G401.6 (cell line): Measurements from ENCODE around the gene NFE2L1.

Source experiments
- FAIRE-seq: peaks from 2 replicates; lab custom pipeline; 2012; peaks lifted over from hg19 to GRCh38; lab: Jason Lieb, UNC

The NFE2L1 gene

DNA sequence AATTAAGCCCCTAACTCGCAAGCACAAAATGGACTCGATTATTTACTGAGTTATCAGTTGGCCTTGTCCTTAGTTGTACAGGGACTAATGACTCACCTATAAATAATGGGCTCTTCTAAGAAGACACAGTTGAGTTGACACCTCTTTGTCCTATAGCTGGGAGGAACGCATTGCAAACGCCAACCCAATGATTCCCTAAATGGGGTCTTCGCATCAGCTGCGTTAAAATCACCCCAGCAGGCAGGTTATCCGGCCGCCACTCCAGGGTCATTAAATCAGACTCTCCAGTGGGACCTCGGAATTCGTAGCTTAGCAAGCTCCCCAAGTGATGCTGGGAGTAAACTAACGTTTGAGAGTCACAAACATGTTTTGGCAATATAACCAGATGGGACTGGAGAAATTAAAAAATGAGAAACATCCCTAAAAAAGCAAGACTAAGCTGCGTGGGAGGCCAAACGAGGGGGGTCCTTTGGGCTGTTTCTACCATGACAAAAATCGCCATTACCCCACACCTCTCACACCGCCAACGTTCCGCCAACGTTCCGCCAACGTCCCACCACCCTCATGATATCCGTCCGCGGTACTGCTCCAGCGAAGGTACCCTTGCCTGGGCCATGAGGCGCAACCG, 932 bp upstream of the NFE2L1 start:
- FAIRE-seq, result no peak

DNA sequence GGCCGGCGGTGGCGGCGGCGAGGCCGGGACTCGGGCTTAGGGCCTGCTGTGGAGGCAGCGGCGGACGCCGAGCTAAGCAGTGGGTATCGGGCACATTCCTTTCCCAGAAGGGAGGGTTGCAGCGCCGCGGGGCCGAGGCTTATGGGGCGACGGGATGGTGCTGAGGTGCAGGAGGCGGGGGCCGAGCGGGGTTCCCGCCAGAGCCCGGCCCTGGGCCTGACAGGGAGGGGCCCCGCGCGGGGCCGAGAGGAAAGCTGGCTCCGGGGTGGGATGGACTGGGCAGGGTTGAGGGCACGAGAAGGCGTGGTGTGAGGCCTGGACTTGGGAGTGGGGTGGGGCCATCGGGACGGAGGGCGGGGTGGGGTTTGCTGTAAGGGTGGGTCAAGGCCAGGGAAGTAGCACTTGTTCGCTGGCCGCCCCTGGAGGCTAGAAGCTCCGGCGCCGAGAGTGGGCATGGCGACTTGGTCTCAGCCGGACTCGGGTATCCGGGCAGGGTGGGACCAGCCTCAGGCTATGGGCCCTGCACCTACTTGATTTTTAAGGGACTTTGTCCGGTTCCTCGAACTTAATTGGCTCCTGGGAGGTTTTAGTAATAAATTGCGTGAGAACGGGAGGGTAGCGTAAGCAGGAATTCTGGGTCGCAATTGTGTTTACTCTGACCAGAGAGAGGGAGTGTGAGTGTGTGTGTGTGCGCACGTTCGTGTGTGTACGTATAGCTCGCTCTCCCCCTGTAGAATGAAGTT, 396 bp downstream of the NFE2L1 start:
- no peak for FAIRE-seq

DNA sequence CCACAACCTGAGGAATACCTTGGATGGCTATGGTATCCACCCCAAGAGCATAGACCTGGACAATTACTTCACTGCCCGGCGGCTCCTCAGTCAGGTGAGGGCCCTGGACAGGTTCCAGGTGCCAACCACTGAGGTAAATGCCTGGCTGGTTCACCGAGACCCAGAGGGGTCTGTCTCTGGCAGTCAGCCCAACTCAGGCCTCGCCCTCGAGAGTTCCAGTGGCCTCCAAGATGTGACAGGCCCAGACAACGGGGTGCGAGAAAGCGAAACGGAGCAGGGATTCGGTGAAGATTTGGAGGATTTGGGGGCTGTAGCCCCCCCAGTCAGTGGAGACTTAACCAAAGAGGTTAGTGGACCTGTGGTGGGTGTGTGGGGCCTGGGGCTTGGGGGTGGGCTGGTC, 3.1 kb downstream of the NFE2L1 start:
- no peak for FAIRE-seq

DNA sequence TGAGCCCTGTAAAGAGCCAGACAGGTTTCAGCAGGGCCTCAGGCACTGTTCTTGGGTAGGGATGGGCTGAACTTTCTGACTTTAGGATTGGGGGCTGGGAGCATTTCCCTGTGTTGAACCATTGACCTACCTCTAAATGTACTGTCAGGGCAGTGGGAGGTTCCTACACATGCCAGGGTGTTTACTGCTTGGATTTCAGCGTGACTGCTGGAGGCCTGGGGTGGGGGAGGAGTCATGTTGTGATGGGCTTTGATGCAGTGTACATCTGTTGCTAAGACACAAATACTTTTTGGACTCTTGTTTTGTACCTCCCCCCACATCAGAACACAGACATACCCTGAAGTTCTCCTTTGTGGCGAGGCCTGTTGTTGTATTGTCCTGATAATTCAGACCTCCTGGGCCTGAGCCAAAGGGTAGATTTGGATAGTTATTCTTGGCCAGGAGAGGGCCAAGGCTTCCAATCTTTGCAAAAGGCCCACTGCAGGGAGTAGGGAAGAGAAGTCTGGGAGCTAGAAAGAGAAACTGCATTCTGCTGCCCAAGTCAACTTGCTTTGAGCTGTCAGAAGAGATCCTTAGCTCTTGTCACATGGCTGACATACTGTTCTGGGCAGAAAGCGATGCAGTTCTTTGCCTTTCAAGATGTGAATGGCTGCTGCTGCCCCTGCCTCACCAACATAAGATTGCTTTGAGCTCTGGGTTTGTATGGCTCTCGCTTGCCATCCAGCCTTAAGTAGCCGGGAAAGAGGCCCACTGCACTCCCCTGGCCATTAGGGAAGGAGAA, 3.7 kb downstream of the NFE2L1 start:
- FAIRE-seq, result peak; percentile 15

DNA sequence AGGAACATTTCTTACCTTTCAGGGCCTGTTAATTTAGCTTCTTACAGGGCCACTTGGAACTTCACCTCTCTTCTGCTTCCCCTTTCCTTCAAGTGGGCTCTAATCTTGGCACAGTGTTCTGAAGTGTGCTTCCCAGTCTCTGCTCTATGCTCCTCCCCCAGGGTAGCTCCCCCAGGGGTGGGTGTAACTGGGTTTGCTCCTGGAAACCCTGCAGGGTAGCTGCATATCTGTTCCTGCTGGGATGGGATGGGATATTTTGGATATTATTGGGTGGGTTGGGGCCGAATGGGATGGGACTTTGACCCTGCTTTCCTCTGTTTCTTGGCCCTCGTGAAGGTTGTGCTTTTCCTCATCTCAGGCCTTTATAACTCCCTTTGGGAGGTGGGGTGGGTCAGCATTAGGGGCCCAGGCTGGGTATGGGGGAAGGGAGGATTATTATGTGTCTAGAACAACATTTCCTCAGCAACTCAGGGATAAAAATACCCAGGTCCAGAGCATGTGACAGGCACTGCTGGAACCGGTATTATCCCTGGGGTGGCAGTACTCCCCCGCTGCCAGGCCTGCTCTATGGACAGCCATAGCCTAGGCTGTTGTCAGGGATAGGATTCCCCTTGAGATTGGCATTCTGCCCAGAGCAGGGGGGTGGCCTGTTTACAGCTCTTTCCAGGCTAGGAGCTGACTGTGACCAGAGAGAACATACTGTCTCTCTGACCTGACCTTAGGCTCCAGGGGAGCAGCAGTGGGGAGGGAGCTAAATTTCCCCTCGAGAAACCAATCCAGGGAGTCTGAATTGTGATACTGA, 5.0 kb downstream of the NFE2L1 start:
- no peak for FAIRE-seq

DNA sequence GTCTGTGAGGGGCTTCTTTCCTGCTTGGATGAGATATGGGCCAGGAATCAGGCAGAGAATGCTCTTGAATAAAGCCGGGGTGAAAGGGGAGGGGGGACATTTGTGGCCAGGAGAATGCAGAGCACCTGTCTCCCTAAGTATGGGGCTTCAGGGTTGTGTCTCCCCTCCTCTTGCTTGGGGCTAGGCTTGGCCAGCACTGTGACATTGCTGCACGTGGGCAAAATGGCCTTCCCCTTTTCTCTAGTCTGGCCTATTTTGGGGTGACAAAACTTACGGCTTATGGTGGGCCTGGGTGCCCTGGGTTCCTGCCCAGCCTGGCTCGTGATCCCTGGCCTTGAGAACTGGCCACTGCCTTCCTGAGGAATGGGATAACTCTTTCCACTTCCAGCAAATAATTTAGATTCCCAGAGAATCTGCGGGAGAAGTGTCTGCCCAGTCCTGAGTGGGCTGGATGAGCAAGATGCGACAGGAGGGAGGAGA, 5.6 kb downstream of the NFE2L1 start:
- no peak for FAIRE-seq

DNA sequence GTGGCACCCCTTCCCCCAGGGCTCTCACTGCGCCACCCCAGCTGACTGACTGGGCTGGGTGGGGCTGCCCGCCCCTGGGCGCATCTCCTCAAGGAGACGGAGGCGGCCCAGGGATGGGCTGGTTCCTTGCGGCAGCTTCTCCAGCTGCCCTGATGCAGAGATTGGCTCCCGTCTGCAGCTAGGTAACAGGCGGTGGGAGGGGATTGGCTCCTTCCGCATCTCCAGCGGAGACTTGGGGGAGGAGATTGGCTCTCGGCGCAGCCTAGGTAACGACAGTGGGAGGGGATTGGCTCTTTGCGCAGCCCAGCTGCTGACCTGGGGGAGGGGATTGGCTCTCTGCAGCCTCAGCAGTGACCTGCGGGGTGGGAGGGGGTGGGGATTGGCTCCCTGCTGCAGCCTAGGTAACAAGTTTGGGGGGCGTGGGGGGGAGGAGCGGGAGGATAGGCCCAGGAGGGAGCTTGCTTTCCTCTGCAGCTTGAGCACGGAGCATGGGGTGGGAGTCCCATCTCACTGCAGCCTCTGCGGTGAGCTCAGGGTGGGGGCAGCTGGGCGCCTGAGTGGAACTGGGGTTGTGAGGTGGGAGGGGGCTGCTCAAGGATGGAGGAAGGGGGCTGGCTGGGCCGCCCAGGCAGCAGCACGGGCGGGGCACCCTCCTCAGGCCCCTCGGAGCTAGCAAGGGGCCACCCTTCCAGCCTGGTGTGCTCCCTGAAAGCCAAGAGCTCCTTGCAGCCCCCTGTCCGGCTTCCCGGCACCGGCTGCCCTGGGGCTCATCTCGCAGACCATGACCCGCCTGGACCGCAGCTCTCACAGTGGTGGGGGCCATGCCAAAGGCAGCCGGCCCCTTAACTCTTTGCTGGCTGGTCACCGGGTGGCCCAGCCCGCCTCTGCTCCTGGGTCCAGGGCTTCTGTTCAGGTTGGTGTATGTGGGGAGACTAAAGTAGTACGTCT, 6.4 kb downstream of the NFE2L1 start:
- peak; percentile 95 for FAIRE-seq

DNA sequence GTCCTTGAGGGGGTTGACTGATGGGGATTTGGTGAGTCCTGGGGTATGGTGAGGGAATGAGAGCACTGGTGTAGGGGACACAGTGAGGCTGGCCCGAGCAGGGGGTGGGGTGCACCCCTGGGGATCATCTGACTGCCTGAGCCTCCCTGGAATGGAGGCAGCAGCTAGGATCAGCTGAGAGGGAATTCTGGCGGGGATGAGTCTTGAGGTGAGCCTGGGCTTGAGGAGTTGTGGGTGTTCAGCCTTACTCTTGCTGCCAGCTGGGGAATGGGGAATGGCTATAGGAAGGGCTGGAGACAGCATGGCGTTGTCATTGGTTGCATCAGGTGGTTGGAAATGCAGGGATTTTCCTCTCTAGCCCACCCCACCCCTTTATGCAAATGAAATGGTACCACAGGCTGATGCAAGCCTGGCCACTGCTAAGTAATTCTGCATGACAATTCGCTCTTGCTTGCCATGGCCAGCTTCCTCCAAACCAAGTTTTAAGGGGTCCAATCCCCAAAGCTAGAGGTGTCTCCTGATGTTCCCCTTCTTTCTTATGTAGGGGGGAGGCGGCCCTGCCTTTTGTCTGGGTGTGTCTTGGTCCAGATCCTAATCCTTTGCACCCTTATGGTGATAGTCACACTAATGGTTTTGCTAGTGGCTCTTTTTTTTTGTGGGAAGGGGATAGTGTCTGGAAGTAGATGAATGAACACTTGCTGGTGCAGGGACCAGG, 7.5 kb downstream of the NFE2L1 start:
- FAIRE-seq, result peak; percentile 40

DNA sequence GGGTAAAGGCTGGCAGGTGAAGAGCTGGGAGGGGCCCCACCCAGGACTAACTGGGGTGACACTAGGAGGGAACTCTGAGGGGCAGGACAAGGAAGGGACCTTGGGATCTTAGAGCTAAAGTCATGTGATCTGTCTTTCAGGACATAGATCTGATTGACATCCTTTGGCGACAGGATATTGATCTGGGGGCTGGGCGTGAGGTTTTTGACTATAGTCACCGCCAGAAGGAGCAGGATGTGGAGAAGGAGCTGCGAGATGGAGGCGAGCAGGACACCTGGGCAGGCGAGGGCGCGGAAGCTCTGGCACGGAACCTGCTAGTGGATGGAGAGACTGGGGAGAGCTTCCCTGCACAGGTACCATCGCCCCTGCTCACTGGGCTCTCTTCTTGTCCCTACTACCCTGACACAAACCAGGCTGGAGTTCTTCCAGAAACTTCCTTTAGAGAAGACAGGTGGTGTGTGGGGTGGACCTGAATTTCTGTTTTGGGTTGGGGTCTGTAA, 8.1 kb downstream of the NFE2L1 start:
- FAIRE-seq, result no peak

DNA sequence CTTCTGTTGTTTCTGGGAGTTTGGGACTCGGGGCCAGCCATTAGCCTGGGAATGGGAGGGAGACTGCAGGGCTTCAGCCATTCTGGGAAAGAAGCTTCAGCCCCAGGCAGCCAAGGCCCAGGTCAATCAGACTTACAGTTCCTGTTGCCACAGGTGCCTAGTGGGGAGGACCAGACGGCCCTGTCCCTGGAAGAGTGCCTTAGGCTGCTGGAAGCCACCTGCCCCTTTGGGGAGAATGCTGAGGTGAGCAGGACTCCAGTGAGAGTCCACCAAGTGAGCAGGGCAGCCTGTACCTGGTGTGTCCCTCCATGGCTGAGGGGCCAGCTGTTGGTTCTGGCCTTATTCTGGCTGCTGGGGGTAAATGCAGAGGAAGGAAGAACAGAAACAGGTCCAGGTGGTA, 8.7 kb downstream of the NFE2L1 start:
- no peak for FAIRE-seq

DNA sequence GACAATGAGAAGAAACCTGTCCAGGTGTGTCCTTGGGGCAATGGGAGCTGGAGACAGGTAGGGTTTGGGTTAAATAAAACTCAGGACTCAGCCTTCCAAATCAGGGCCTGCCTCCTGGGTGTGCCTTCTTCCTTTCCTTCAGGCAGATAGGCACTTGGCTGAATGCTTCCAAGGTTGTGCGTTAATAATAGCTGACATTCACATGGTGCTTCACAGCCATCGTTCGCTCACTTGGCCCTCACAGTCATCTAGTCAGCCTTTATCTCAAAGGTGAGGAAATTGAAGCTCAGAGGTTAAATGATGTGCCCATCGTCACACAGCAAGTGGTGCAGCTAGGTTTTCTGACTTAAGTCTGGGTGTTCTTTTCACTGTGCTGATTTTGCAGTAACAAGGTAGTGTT, 9.5 kb downstream of the NFE2L1 start:
- FAIRE-seq, result no peak

DNA sequence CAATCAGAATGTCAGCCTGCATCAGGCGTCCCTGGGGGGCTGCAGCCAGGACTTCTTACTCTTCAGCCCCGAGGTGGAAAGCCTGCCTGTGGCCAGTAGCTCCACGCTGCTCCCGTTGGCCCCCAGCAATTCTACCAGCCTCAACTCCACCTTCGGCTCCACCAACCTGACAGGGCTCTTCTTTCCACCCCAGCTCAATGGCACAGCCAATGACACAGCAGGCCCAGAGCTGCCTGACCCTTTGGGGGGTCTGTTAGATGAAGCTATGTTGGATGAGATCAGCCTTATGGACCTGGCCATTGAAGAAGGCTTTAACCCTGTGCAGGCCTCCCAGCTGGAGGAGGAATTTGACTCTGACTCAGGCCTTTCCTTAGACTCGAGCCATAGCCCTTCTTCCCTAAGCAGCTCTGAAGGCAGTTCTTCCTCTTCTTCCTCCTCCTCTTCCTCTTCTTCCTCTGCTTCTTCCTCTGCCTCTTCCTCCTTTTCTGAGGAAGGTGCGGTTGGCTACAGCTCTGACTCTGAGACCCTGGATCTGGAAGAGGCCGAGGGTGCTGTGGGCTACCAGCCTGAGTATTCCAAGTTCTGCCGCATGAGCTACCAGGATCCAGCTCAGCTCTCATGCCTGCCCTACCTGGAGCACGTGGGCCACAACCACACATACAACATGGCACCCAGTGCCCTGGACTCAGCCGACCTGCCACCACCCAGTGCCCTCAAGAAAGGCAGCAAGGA, 10.4 kb downstream of the NFE2L1 start:
- FAIRE-seq, result no peak

DNA sequence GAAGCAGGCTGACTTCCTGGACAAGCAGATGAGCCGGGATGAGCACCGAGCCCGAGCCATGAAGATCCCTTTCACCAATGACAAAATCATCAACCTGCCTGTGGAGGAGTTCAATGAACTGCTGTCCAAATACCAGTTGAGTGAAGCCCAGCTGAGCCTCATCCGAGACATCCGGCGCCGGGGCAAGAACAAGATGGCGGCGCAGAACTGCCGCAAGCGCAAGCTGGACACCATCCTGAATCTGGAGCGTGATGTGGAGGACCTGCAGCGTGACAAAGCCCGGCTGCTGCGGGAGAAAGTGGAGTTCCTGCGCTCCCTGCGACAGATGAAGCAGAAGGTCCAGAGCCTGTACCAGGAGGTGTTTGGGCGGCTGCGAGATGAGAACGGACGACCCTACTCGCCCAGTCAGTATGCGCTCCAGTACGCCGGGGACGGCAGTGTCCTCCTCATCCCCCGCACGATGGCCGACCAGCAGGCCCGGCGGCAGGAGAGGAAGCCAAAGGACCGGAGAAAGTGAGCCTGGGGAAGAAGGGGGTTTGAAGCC, 11.0 kb downstream of the NFE2L1 start:
- no peak for FAIRE-seq

DNA sequence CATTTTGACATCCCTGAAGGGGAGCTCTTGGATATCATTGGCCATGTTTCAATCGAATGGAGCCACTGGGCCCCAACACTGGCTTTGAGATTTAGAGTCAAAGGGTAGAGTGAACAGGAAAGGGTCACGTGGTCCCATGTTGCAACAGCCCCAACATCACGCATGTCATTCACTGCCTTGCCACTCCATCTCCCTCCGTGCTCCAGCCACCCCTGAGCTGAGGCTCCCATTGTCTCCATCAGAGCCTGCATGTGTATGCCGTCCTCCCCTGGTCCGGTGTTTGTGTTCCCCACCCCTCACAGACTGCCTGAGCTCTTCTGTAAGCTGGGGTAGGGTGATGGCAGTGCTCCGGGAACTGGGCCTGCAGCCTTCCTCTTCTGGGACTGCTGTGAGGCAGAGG, 12.1 kb downstream of the NFE2L1 start:
- FAIRE-seq, result no peak

DNA sequence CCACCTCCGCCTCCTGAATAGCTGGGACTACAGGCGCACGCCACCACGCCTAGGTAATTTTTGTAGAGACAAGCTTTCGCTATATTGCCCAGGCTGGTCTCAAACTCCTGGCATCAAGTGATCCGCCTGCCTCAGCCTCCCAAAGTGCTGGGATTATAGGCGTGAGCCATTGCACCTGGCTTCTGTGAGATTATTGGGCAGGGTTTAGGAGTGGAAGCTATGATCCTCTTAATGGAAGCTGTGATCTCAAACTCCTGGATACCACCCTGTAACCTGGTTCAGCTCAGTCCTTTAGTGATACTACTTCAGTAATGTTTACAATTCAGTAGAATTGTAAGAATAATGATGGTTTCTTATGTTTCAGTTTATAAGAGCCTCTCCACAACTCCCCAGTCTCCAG, 14.1 kb downstream of the NFE2L1 start:
- no peak for FAIRE-seq

DNA sequence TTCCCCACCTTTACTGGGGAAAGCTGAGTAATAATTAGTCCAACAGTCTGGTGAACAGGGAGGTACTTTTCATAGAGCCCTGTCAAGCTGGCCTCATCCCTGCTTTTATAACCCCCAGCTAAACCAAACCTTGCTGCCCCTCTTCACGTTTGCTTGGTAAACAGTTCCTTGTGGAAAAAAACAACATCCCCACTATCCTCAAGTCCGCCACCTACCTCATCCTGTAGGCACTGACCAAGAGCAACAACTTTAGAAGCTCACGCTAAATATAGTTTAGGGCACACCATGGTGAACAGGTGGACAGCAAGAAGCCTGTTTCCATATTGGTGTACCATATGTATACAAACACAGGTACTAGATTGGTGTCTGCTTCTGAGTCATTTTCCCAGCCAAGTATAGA, 16.5 kb downstream of the NFE2L1 start:
- no peak for FAIRE-seq

DNA sequence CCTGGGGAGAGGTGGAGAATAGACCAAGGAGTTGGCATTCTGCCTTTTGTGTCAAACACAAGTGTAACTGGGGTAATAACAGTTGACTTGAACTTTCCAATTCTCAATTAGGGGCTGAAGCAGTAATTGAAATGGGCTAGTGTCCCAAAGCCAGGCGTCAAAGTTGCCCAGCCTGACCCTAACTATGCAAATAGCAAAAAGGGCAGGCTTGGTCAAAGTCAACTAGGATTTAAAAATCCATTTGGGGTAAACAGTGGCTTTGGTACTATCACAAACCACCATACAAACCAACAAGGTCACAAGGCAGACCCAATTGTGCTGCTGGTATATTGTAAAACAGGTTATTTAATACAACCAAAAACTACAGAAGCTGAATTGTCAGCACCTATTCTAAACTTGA, 18.0 kb downstream of the NFE2L1 start:
- FAIRE-seq, result no peak

DNA sequence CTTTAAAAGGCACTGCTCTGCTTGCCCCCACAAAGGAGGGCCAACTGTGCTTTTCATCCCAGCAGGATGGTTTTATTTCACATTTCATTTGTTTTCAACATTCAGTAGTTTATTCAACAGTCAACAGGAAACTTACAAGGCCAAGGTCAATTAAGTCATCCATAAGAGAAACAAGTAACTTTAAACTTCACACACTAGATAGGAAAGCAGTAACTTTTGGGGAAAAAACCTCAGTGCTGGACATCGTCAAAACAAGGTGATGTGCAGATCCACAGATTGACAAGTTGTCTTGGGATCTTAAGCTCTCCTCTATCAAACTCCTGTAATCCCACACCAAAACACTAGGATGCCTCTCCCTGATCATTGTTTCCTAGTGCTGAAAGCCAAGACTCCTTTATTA, 18.5 kb downstream of the NFE2L1 start:
- FAIRE-seq, result no peak

DNA sequence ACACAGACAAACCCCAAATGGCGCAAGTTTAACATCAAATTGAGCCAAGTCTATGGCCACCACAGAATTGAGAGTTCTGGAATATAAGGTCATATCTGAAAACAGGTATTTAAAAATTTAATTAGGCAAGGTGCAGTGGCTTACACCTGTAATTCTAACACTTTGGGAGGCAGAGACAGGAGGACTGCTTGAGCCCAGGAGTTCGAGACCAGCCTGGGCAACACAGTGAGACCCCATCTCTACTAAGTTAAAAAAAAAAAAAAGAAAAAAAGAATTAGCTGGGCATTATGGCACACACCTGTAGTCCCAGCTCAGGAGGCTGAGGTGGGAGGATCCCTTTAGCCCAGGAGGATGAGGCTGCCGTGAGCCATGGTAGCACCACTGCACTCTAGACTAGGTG, 19.1 kb downstream of the NFE2L1 start:
- no peak for FAIRE-seq
